ENCODE data around the gene CCN2.
A peak's percentile ranks its signal among the peaks of the same experiment; 100 is the strongest.

CCN2 gene

DNA sequence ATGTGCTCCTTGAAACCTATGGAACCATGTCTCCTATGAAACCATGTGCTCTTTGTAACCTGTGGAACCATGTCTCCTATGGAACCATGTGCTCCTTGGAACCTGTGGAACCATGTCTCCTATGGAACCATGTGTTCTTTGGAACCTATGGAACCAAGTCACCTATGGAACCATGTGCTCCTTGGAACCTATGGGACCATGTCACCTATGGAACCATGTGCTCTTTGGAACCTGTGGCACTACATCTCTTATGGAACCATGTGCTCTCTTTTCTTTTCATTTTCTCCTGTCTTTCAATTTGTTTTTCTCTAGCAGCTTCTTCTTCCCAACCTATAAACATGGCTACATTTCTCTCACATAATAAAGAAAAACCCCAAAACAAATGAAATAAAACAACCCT, 11.9 kb upstream of the CCN2 start:
- DNase-seq, result no peak

DNA sequence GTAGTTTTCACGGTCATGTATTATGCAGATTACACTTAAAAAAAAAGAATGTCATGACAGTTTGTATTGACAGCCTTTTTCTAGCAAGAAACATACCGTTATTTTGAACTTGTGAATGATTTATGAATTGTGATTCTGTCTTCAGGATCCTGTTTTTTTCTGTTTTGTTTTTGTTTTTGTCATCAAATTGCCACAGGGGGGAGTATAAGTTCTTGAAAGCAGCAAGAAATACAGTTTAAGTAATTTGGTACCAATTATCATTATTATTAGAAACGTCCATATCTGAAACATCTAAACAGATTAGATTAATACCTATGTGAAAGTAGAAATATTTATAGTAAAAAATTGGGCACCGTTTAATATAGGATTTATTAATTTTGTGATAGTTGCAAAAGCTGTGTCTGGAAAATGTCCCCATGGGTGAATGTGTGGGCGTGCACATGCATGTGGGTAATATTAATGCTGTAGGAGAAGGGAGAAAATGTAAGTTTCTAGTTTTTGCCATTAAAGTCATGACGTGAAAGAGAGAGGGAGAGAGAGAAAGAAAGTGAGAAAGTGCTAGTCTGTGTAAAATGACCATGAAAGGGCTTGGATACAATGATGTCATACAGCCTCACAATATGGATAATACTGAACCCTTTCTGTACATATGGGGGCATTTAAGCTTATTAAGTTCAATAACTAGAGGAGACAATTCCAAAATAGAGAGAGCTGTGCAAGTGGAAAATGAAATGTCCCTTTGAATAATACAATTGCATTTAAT, 9.4 kb upstream of the CCN2 start:
- DNase-seq, result no peak

DNA sequence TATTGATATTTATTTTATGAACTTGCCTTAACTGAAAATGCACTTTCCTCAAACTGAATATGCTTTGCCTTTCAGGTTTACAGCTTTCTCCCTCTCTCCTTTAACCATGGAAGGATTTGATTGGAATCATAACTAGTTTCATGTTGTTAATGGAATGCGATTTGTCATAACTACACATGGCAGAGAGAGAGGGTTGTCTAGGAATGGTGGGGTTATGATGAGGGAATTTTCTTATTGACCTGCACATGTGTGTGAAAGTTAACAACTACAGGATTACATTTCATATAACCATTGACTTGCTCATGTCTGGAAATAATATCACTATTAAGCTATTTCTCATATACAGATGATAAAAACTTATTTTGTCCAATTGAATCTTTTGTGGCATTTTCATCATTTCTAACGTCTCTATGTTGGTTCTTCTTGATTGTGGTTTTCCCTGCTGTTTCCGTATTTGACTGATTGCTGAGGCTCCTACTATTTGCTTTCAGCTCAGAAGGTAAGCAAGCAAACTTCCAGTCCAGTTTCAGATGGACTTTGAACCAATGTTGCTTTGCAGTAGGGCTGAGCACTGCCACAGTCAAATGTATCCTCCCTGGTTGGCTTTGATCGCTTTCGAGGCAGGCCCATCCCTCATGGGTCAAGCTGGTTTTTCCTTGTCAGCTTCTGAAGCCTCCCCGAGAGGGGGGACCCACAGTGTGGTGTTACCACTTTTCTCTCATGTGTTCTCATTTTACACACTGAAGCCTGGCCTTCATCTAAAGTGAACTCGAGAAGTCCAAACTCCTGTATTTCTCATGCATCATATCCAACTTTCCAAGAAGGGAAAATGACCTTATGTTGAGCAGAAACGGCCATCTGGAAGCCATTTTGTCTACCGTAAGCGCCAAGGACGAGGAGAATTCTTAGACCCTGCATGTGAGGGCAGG, 7.6 kb upstream of the CCN2 start:
- DNase-seq, result no peak

DNA sequence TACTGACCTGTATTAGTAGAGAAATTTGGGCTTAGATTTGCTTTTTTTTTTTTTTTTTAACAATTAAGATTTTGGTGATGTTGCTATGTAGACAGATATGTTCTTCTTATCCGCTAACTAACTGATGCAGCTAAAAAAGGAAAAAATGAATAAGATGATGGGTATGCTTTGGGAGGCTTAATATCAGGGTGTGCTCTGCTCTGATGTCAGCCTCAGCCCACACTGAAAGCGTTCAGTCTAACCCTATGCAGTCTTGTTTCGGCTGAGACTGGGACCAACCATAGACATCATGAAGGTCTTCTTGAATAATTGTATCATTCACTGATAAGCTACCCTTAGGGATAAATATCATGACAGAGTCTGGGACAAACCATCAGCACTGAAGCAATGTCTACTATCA, 6.9 kb upstream of the CCN2 start:
- DNase-seq, result no peak

DNA sequence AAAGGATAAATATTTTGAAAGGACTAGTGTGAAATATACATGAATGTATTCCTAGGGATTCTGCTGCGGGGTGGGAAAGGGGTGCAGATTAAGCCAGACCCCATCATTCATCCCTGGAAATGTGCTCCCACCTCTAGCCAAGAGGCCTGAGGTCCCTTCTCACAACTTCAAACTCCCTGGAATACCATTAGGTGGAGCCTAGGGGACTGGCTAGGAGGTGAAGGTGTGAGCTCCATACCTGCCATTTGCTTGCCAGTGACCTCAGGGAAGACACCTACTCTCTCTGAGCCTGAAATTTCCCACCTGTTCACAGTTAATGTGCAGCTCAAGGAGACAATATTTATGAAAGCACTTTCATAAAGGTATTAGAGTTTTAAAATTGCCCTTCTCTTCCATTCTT, 4.7 kb upstream of the CCN2 start:
- no peak for DNase-seq

DNA sequence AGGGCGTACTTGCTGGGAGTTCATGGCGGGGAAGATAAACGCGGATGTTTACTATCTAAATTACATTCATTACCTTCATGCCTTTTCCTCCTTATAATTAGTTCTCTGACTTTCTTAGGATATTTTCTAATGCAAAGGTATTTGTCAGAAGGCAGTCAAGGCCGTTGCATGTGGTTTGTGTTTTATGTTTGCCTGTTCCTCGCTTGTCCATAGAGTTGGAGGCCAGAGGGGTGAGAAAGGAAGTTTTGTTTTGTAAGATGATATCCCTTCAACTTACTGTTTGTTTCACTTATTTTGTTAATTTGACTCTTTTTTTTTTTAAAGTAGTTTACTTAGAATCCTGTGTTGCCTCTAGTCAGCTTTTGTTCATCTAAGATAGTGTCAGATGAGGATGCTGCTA, 4.0 kb upstream of the CCN2 start:
- no peak for DNase-seq

DNA sequence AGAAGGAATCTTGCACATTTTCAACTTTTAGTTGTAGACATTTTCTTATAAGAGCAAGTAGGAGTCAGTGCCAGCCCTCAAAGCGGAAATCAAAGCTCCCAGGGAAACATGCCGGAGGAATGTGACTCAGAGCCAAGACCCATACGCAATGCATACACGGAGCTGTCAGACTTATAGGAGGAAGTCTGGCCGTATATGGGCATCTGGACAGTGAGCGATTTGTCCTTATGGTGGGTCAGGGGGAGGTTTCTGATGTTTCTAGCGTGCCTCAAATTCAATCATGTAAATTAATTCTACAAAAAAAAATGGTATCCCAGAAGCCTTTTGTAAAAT, 3.6 kb upstream of the CCN2 start:
- DNase-seq, result no peak

DNA sequence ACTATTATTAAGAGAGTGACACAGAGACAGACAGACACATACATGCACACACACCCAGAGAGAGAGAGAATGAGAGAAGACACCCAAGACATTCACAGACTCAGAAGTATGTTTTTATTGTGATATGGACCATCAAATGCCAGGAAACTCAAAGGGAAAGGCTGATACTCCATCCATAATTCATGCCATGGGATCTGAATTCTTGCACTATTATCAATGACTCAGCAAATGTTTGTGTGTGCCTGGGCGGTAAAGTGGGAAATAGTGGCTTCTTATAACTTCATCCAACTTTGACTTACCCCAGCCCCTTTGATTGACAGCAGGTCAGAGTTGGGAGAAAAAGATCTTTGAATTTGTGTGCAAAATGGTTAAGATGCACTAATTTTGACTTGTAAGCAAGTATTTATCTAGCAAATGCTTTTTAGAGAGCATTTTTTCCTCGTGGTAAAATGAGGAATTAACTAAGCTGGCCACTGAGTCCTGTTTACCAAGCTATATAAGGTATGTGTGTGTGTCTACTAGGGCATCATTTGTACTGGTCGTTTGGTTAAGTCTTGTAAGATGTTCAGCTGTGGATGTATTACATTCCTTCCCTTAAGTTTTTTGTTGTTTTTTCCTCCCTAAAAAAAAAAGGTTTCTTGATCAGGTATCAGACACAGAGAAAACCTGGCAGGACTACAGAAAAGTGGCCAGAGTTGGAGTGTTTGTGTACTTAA, 3.0 kb upstream of the CCN2 start:
- DNase-seq, result no peak

DNA sequence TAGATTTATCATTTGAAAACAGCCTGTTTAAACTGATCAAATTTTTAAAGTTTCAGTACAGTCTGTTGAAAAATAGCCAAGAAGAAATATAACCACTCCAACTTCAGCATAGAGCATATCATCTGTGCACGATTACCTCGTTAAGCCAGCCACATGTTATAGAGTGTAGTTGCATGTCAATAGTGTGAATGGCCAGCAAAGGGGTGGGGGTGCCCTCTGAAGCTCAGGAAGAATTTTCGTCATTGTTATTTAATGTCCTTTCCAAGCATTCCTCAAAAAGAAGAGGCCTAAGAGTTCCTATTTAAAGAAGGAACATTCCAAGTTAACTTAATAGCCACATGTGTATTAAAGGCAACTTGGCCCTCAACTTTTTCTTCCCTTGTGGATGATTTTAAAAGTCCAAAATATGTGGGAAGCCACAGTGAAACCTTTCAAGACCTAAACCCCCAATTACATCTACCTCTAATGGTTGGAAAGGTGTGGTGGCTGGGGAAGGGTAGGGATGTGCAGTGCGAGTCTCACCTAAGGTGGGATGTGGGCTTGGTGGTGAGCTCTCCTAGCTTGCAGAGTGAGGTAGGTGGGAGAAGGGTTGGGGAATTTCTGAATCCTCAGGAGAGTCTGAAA, 1.8 kb upstream of the CCN2 start:
- no peak for DNase-seq

DNA sequence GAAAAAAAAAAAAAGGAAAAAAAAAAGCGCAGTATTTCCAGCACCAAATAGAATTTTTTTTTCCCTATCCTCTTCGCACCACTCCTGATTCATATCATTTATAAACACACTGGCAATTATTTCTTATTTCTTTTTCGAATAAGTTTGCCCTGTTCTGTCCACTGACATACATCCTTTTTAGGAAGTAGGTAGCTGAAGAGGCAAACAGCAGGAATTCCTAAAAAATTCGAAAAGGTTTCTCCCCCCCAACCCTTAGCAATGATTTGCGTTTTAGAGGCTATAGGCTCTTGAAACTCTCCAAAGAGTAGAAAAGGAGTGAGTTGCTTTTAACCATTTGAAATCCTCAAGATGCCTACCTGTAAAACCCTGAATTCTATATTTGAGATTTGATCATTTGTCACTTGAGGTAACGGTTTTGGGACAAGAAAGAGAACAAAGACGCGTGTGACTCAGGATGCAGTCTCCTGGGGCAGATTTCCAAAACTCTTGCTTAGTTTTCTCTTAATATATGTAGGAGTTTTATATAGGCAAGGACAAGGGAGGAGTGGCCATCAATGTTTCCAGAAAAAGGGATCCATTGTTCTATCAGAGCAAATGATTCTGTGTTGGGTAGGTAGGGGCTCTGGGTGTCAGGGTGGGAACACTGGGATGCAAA, 531 bp upstream of the CCN2 start:
- DNase-seq, result no peak

DNA sequence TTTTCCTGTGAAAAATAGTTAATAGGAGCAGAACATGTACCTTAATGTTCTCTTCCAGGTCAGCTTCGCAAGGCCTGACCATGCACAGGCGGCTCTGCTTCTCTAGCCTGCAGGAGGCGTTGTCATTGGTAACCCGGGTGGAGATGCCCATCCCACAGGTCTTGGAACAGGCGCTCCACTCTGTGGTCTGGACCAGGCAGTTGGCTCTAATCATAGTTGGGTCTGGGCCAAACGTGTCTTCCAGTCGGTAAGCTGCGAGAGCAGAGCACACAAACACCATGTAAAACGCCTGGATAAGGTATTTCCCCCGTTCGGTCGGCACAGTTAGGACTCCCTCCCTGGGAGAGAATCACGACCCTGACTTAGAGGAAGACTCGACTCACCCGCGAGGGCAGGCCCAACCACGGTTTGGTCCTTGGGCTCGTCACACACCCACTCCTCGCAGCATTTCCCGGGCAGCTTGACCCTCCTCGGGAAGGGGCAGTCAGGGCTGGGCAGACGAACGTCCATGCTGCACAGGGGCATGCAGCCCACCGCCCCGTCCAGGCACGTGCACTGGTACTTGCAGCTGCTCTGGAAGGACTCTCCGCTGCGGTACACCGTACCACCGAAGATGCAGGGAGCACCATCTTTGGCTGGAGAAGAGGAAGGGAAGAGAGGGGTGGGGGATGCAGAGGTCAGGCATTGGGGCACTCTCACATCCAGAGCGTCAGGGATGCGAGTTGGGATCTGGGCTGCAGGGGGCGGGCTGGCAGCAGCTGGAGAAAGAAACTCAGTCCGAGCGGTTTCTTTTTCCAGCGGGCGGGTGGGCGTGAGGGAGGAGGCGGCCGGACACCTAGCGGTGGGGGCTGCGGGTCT, 1.0 kb downstream of the CCN2 start:
- peak; percentile 34 for DNase-seq

DNA sequence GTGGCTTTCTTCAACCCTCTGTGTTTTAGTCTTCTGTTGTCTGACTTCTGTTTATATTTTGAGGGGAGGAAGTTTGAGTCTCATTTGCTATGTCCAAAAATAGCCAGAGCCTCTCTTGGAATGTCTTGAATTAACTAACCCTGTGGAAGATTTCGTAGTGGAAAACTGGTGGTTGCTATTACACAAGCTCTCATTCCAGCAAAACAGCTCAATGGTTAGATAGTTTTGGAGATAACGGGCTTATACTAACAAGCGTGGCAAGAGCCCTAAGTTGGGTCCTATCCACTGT, 1.6 kb downstream of the CCN2 start:
- no peak for DNase-seq

DNA sequence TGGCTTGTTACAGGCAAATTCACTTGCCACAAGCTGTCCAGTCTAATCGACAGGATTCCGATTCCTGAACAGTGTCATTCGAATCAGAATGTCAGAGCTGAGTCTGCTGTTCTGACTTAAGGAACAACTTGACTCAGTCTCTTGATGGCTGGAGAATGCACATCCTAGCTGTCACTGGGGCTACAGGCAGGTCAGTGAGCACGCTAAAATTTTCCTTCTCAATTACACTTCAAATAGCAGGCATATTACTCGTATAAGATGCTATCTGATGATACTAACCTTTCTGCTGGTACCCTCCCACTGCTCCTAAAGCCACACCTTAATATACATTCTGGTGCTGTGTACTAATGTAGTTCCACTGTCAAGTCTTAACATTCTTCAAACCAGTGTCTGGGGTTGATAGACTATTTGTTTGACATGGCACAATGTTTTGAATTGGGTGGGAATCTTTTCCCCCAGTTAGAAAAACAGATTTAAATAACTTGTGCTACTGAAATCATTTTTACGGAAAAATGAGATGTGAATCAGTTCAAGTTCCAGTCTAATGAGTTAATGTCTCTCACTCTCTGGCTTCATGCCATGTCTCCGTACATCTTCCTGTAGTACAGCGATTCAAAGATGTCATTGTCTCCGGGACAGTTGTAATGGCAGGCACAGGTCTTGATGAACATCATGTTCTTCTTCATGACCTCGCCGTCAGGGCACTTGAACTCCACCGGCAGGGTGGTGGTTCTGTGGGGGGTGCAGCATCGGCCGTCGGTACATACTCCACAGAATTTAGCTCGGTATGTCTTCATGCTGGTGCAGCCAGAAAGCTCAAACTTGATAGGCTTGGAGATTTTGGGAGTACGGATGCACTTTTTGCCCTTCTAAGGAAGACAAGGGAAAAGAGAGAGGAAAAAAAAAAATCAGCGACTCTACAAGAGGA, 2.2 kb downstream of the CCN2 start:
- no peak for DNase-seq

DNA sequence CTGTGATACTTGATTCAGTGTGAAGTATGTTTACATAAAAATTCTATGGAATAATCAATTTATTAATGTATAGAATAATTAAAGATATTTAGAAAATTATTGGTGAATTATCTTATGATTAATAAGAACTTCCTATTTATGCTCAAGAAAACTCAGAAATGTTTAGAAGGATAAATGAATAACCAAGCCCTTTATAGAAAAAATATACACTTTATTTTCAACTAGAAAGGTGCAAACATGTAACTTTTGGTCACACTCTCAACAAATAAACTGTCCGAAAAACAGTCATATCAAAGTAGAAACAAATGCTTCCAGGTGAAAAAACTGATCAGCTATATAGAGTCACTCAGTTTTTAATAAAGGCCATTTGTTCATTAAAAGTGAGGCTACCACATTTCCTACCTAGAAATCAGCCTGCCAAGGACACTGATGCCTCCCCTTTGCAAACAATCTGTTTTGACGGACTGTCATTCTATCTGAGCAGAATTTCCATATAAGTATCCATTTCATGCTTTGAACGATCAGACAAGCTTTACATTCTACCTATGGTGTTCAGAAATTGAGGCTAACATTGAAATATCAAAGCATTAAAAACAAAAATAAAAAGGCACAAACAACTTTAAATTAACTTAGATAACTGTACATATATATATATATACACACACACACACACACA, 3.0 kb downstream of the CCN2 start:
- no peak for DNase-seq

DNA sequence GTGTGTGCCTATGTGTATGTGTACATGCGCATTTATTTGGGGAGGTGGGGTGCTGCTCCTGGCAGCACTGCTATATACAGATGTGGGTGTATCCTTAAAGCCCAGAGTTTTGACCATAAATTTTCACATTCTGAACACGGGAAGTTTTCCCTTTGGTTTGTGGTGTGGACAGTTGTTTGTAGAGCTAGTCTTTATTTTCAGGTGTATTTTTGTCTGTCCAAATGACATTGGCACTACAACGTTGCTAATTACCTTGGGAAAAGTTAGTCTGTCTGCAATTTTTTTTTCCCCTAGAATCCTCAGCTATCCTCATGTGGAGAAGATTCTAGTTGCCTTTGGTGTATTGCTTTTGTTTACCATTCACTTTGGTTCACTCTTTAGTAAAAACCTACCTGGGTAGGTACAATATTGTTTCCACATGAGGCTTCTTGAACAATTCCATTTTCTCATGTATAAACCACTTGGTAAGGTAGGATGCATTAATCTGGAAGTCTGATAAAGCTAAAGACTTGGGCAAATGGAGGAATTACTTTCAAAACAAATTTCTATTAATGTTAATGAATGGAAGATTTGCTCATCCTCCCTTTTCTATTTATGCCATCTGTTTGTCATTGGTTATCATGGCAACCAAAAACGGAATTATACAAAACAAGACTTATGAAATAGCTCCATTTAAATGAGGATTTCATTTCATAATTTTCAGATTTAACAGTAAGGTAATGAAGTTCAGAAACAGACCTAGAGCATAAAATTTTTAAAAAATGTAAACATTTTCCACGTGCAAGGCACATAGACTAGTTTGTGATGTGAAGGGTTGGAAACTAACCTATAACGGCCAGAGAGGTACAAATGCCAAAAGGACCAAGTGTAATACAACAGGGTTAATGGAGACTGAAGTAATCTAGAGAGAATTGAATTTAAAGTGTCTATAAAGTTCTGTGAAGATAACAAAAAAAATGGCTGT, 3.9 kb downstream of the CCN2 start:
- no peak for DNase-seq

DNA sequence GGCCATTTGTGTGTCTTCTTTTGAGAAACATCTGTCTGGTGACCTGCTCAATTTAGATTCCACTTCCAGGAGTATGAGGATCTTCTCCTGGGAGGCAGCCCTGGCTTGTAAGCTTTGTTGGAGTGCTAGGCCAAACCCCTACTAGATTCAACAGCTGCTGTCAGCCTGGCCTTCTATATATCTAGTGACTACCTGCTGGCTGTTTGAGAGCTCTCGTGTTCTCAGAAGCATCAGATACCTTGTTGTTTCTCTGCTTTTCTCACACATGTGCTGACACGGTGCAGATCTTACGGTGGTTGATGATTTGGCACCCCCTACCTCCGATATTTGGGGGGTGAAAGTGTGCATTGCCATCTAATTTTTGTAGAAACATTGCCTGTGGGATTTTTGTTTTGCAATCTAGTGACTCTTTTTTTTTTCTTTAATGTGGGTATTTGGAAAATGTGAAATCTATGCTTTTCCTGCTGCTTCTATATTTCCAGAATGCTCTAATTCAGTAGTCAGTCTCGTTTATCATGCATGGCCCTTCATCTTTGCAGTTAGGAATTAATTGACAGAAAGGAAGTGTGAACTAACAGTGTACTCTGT, 4.7 kb downstream of the CCN2 start:
- DNase-seq, result no peak

DNA sequence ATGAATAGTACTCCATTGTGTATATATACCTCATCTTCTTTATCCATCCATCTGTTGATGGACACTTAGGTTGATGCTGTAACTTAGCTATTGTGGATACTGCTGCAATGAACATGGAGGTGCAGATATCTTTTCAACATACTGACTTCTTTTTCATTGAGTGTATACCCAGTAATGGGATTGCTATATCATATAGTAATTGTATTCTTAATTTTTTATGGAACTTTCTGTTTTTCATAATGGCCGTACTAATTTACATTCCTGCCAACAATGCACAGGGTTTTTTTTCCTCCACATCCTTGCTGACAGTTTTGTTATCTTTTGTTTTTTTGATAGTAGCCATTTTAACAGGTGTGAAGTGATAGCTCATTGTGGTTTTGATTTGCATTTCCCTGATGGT, 5.2 kb downstream of the CCN2 start:
- no peak for DNase-seq
